ENCODE data around the gene PTPRM. TPM values are rescaled to one million over a fixed set of nuclear protein-coding genes. Genes with fewer than 3 reads are reported as not detected.

PTPRM gene
- total and polyA plus RNA-seq, 9 donors: 45.6 to 82.0 (median 56.9) TPM

- H3K4me1 ChIP-seq (ENCODE audit: insufficient read depth): no peaks in the 10 kb centered on the region
- H3K27me3 ChIP-seq: no peaks in the 10 kb centered on the region
- no peak for DNase-seq
- TF ChIP-seq POLR2A (IDR thresholded peaks at IDR 0.05) (no peak), EP300 (IDR thresholded peaks at IDR 0.05) (no peak), CTCF (IDR thresholded peaks at IDR 0.05) (no peak)
- WGBS, 3 donors: 77 to 81% (median 80%) methylated on average over 9 of the region's 9 CpGs
- H3K36me3 ChIP-seq: no peaks in the 10 kb centered on the region
- intact Hi-C loops (cut with DNase I): no loop called here
- no peak overlapping the region for H3K4me3 ChIP-seq
- no peak overlapping the region for H3K27ac ChIP-seq
- no peaks in the 10 kb centered on the region for H3K9me3 ChIP-seq
Measured at GRCh38 chr18:8121942-8122480, 554.9 kb downstream of the PTPRM start.

GRCh38 chr18:8124232-8125146 lies 557.4 kb downstream of the PTPRM start:
- 68 to 79% (median 71%) methylated on average over 7 of the region's 7 CpGs for WGBS, 3 donors
- Histone ChIP-seq H3K27ac (no peak overlapping the region), H3K4me3 (no peak overlapping the region), H3K27me3 (no peaks in the 10 kb centered on the region), H3K36me3 (no peaks in the 10 kb centered on the region), H3K4me1 (ENCODE audit: insufficient read depth) (no peaks in the 10 kb centered on the region), H3K9me3 (no peaks in the 10 kb centered on the region)
- intact Hi-C loops (cut with DNase I): no loop called here
- no peak for DNase-seq
- TF ChIP-seq POLR2A (IDR thresholded peaks at IDR 0.05) (no peak), EP300 (IDR thresholded peaks at IDR 0.05) (no peak), CTCF (IDR thresholded peaks at IDR 0.05) (no peak)

GRCh38 chr18:8130096-8130495 lies 563.0 kb downstream of the PTPRM start:
- Histone ChIP-seq H3K36me3 (no peaks in the 10 kb centered on the region), H3K4me3 (no peak overlapping the region), H3K27ac (no peak overlapping the region), H3K27me3 (no peaks in the 10 kb centered on the region), H3K4me1 (ENCODE audit: insufficient read depth) (no peaks in the 10 kb centered on the region), H3K9me3 (no peaks in the 10 kb centered on the region)
- intact Hi-C loops (cut with DNase I): no loop called here
- 84 to 88% (median 85%) methylated on average over 5 of the region's 5 CpGs for WGBS, 3 donors
- TF ChIP-seq EP300 (IDR thresholded peaks at IDR 0.05): no peak
- no peak for TF ChIP-seq POLR2A (IDR thresholded peaks at IDR 0.05)
- no peak for TF ChIP-seq CTCF (IDR thresholded peaks at IDR 0.05)
- DNase-seq: no peak

GRCh38 chr18:8133032-8133431 lies 565.9 kb downstream of the PTPRM start:
- no peak for DNase-seq
- H3K4me3 ChIP-seq: no peak overlapping the region
- no peak overlapping the region for H3K27ac ChIP-seq
- intact Hi-C loops (cut with DNase I): no loop called here
- H3K9me3 ChIP-seq: no peaks in the 10 kb centered on the region
- TF ChIP-seq CTCF (IDR thresholded peaks at IDR 0.05): no peak
- no peak for TF ChIP-seq EP300 (IDR thresholded peaks at IDR 0.05)
- TF ChIP-seq POLR2A (IDR thresholded peaks at IDR 0.05): no peak
- no peaks in the 10 kb centered on the region for H3K36me3 ChIP-seq
- H3K4me1 ChIP-seq (ENCODE audit: insufficient read depth): no peaks in the 10 kb centered on the region
- no peaks in the 10 kb centered on the region for H3K27me3 ChIP-seq

Data from ovary (tissue), 9 donors.